Measurements from ENCODE around the gene DCAF11. TPM values are rescaled to one million over a fixed set of nuclear protein-coding genes. Genes with fewer than 3 reads are reported as not detected.

DCAF11 gene
- total RNA-seq, 4 donors from 2014 or later = 64.2 to 71.7 (median 68.3) TPM

GRCh38 chr14:24098229-24098926 lies 16.2 kb upstream of the DCAF11 start:
- no peak for DNase-seq (ENCODE audit: low spot score in 2 of 2)
- Histone ChIP-seq H3K27me3 (no peaks in the 10 kb centered on the region), H3K9me3 (no peaks in the 10 kb centered on the region), H3K4me3 (no peak overlapping the region), H3K27ac (no peak overlapping the region), H3K36me3 (peaks cover 33% of the 10 kb centered on the region), H3K4me1 (peaks cover 20% of the 10 kb centered on the region)
- 91% methylated on average over 12 of the region's 16 CpGs for WGBS
- TF ChIP-seq CTCF (IDR thresholded peaks at IDR 0.05) (no peak), POLR2A (IDR thresholded peaks at IDR 0.05) (no peak), EP300 (IDR thresholded peaks at IDR 0.05) (no peak), POLR2AphosphoS5 (IDR thresholded peaks at IDR 0.05) (no peak)

GRCh38 chr14:24098927-24099813 lies 15.4 kb upstream of the DCAF11 start:
- WGBS = 73% methylated on average over 8 of the region's 17 CpGs

GRCh38 chr14:24100197-24100981 lies 14.2 kb upstream of the DCAF11 start:
- no peaks in the 10 kb centered on the region for H3K27me3 ChIP-seq
- DNase-seq (ENCODE audit: low spot score in 2 of 2) = no peak
- TF ChIP-seq CTCF (IDR thresholded peaks at IDR 0.05) = no peak
- TF ChIP-seq EP300 (IDR thresholded peaks at IDR 0.05) = no peak
- no peak for TF ChIP-seq POLR2AphosphoS5 (IDR thresholded peaks at IDR 0.05)
- no peak for TF ChIP-seq POLR2A (IDR thresholded peaks at IDR 0.05)
- H3K4me3 ChIP-seq = no peak overlapping the region
- peaks cover 35% of the 10 kb centered on the region for H3K36me3 ChIP-seq
- H3K27ac ChIP-seq = no peak overlapping the region
- peaks cover 5% of the 10 kb centered on the region for H3K4me1 ChIP-seq
- WGBS = 84% methylated on average over 4 of the region's 4 CpGs
- no peaks in the 10 kb centered on the region for H3K9me3 ChIP-seq

More at GRCh38 chr14:24098927-24099813, 15.4 kb upstream of the DCAF11 start:
- DNase-seq (ENCODE audit: low spot score in 2 of 2) = no peak
- no peak overlapping the region for H3K4me3 ChIP-seq
- TF ChIP-seq POLR2A (IDR thresholded peaks at IDR 0.05) = no peak
- TF ChIP-seq CTCF (IDR thresholded peaks at IDR 0.05) = no peak
- TF ChIP-seq EP300 (IDR thresholded peaks at IDR 0.05) = no peak
- TF ChIP-seq POLR2AphosphoS5 (IDR thresholded peaks at IDR 0.05) = no peak
- H3K9me3 ChIP-seq = no peaks in the 10 kb centered on the region
- H3K27ac ChIP-seq = no peak overlapping the region
- peaks cover 35% of the 10 kb centered on the region for H3K36me3 ChIP-seq
- no peaks in the 10 kb centered on the region for H3K27me3 ChIP-seq
- H3K4me1 ChIP-seq = peaks cover 14% of the 10 kb centered on the region

- no peaks in the 10 kb centered on the region for H3K4me1 ChIP-seq
- H3K36me3 ChIP-seq = peaks cover 35% of the 10 kb centered on the region
- 86% methylated on average over 3 of the region's 3 CpGs for WGBS
- TF ChIP-seq CTCF (IDR thresholded peaks at IDR 0.05) (no peak), EP300 (IDR thresholded peaks at IDR 0.05) (no peak), POLR2AphosphoS5 (IDR thresholded peaks at IDR 0.05) (no peak), POLR2A (IDR thresholded peaks at IDR 0.05) (no peak)
- no peak overlapping the region for H3K4me3 ChIP-seq
- no peaks in the 10 kb centered on the region for H3K27me3 ChIP-seq
- no peaks in the 10 kb centered on the region for H3K9me3 ChIP-seq
- no peak for DNase-seq (ENCODE audit: low spot score in 2 of 2)
- H3K27ac ChIP-seq = no peak overlapping the region
Observed at GRCh38 chr14:24100982-24101494, 13.5 kb upstream of the DCAF11 start.
